ENCODE results near the gene ADAMTSL2. TPM values are rescaled to one million over a fixed set of nuclear protein-coding genes. Genes with fewer than 3 reads are reported as not detected.

The ADAMTSL2 gene
- total and polyA plus RNA-seq, 2 donors = 2.2 to 8.9 TPM

DNA sequence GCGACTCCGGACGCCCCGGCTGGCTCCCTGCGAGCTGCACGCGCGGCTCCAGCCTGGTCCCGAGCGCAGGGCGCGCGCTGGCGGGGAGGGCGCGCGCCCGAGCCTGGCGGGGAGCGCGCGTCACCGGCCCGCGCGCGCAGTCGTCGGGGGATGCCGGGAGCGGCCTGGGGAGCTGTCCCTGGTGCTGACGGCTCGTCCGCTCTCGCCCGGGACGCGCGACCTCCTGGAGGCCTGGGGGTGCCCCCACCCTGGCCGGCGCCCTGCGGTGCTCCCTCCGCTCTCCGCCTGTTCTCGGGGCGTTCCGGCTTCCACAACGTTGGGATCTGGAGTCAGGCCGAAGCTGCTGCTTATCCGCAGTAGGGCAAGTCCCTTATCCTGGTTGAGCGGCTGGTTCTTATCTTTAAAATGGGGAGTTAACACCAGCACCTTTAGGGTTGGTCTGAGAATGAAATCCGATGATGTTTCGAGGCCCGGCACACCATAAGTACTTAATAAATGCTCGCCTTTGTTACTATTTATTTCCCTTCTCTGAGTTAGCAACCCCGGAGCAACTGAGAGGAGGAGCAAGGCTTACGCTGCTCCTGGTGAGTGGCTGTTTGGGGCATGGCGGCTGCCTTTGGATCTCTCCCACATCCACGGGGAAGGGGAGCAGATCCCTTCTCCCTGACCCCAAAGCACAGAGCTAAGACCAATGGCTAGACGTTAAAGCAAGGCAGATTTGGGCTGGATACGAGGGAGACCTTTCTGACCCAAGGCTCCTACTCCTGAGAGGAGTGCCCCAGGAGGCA is 75.0 kb downstream of the ADAMTSL2 start, which contains the start of gene FAM163B:
TSS of gene FAM163B (minus strand) at position 79 of the 788 bp plus-strand sequence. CDS start 29,166 bp downstream, outside the sequence.
- peak within 1 kb of the TSS; percentile 26 for H3K4me3 ChIP-seq (ENCODE audit: low read depth, low read length)
- no peak for DNase-seq (ENCODE audit: extremely low spot score)
- no peaks in the 10 kb centered on the region for H3K36me3 ChIP-seq (ENCODE audit: insufficient read depth)
- no peaks in the 10 kb centered on the region for H3K4me1 ChIP-seq (ENCODE audit: insufficient read depth)
- no peak within 1 kb of the TSS for H3K27ac ChIP-seq (ENCODE audit: low read depth)
- 9% methylated on average over 61 of the region's 61 CpGs for WGBS

GRCh38 chr9:133610845-133611244 is 76.3 kb downstream of the ADAMTSL2 start:
- WGBS = 84% methylated on average over 5 of the region's 5 CpGs
- no peak overlapping the region for H3K27ac ChIP-seq (ENCODE audit: low read depth)
- no peaks in the 10 kb centered on the region for H3K4me1 ChIP-seq (ENCODE audit: insufficient read depth)
- no peak overlapping the region for H3K4me3 ChIP-seq (ENCODE audit: low read depth, low read length)
- no peaks in the 10 kb centered on the region for H3K36me3 ChIP-seq (ENCODE audit: insufficient read depth)
- DNase-seq (ENCODE audit: extremely low spot score) = no peak

- H3K4me1 ChIP-seq (ENCODE audit: insufficient read depth) = no peaks in the 10 kb centered on the region
- H3K27ac ChIP-seq (ENCODE audit: low read depth) = no peak overlapping the region
- H3K36me3 ChIP-seq (ENCODE audit: insufficient read depth) = no peaks in the 10 kb centered on the region
- no peak overlapping the region for H3K4me3 ChIP-seq (ENCODE audit: low read depth, low read length)
- 81% methylated on average over 9 of the region's 9 CpGs for WGBS
- DNase-seq (ENCODE audit: extremely low spot score) = no peak
Measured at GRCh38 chr9:133612051-133612450, 77.5 kb downstream of the ADAMTSL2 start.

- Histone ChIP-seq H3K36me3 (ENCODE audit: insufficient read depth) (no peaks in the 10 kb centered on the region), H3K4me3 (ENCODE audit: low read depth, low read length) (no peak overlapping the region), H3K27ac (ENCODE audit: low read depth) (no peak overlapping the region), H3K4me1 (ENCODE audit: insufficient read depth) (no peaks in the 10 kb centered on the region)
- no peak for DNase-seq (ENCODE audit: extremely low spot score)
- whole genome bisulfite sequencing = 81% methylated on average over 8 of the region's 8 CpGs
Measured at GRCh38 chr9:133612816-133613215, 78.3 kb downstream of the ADAMTSL2 start.

DNA sequence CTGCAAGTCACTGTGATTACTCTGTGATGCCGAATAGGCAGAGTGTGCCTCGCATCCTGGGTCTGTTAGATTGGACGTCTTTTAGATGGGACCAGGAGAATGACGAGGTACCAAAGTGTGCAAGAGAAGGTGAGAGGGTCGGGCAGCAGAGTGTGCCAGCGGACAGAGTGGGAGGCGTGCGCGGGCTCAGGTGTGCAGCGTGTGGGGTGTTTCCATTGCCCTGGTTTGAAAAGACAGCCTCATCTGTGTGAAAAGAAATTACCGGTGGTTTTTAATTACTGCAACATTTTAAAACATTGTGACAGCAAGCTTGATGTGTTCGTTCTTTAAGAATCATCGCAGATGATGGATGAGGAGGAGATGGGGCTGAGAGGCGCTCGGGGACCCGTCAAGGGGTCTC is 78.9 kb downstream of the ADAMTSL2 start:
- H3K27ac ChIP-seq (ENCODE audit: low read depth) = no peak overlapping the region
- DNase-seq (ENCODE audit: extremely low spot score) = no peak
- no peaks in the 10 kb centered on the region for H3K36me3 ChIP-seq (ENCODE audit: insufficient read depth)
- 85% methylated on average over 16 of the region's 16 CpGs for WGBS
- H3K4me1 ChIP-seq (ENCODE audit: insufficient read depth) = no peaks in the 10 kb centered on the region
- no peak overlapping the region for H3K4me3 ChIP-seq (ENCODE audit: low read depth, low read length)

GRCh38 chr9:133614056-133614455 is 79.6 kb downstream of the ADAMTSL2 start:
- Histone ChIP-seq H3K4me1 (ENCODE audit: insufficient read depth) (no peaks in the 10 kb centered on the region), H3K27ac (ENCODE audit: low read depth) (no peak overlapping the region), H3K36me3 (ENCODE audit: insufficient read depth) (no peaks in the 10 kb centered on the region), H3K4me3 (ENCODE audit: low read depth, low read length) (no peak overlapping the region)
- DNase-seq (ENCODE audit: extremely low spot score) = no peak
- WGBS = 70% methylated on average over 10 of the region's 10 CpGs

DNA sequence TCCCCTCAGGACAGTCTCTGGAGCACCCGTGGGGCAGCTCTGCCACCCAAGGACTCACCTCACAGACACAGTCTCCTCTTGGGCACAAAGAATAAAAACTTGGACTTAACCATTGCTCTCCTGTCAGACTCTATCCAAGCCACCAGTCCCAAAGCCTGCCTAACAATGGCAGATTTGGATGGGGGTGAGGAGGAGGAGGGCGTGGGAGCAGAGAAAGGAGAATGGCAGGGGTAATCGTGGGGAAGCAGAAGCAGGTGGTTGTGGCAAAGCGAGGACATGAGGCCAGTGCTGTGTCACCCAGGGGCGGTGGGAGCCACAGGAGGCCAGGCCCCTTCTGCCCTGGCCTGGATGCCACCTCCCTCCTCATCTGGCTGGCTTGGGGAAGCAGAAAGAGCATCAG is 80.2 kb downstream of the ADAMTSL2 start:
- H3K4me3 ChIP-seq (ENCODE audit: low read depth, low read length) = no peak overlapping the region
- H3K4me1 ChIP-seq (ENCODE audit: insufficient read depth) = no peaks in the 10 kb centered on the region
- no peaks in the 10 kb centered on the region for H3K36me3 ChIP-seq (ENCODE audit: insufficient read depth)
- 70% methylated on average over 5 of the region's 5 CpGs for WGBS
- DNase-seq (ENCODE audit: extremely low spot score) = no peak
- no peak overlapping the region for H3K27ac ChIP-seq (ENCODE audit: low read depth)

GRCh38 chr9:133615186-133615585 is 80.7 kb downstream of the ADAMTSL2 start:
- H3K4me3 ChIP-seq (ENCODE audit: low read depth, low read length) = no peak overlapping the region
- no peaks in the 10 kb centered on the region for H3K36me3 ChIP-seq (ENCODE audit: insufficient read depth)
- DNase-seq (ENCODE audit: extremely low spot score) = no peak
- 31% methylated on average over 16 of the region's 16 CpGs for WGBS
- H3K4me1 ChIP-seq (ENCODE audit: insufficient read depth) = no peaks in the 10 kb centered on the region
- no peak overlapping the region for H3K27ac ChIP-seq (ENCODE audit: low read depth)

DNA sequence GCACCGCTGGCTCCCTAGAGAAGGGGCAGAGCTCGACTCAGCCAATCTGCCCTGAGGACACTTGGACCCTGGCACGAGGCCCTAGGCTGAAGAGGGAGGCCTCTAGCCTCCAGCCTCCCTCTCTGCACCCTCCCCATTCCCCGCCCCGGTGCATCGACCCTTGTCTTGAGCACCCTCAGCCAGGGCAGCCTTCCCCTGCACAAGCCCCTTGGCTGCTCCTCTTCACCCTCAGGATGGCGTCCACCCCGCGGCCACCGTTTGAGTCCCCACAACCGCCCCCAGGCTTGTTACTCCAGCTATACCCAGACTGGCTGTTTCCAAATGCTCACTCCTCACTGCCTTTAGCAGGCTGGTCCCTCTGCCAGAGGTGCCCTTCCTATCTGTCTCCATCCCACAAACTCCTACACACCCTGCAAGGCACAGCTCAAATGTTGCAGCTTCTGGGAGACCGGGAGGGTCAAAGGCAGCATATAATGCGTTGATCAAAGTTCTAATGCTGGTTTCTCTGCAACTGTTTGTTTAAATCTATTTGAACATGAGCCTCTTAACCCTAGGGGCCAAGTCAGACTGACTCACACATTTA is 81.2 kb downstream of the ADAMTSL2 start:
- 79% methylated on average over 13 of the region's 13 CpGs for WGBS
- no peak overlapping the region for H3K4me3 ChIP-seq (ENCODE audit: low read depth, low read length)
- no peak overlapping the region for H3K27ac ChIP-seq (ENCODE audit: low read depth)
- DNase-seq (ENCODE audit: extremely low spot score) = no peak
- H3K4me1 ChIP-seq (ENCODE audit: insufficient read depth) = no peaks in the 10 kb centered on the region
- no peaks in the 10 kb centered on the region for H3K36me3 ChIP-seq (ENCODE audit: insufficient read depth)

GRCh38 chr9:133616643-133617405 is 82.3 kb downstream of the ADAMTSL2 start:
- Histone ChIP-seq H3K4me1 (ENCODE audit: insufficient read depth) (no peaks in the 10 kb centered on the region), H3K36me3 (ENCODE audit: insufficient read depth) (no peaks in the 10 kb centered on the region), H3K4me3 (ENCODE audit: low read depth, low read length) (no peak overlapping the region), H3K27ac (ENCODE audit: low read depth) (no peak overlapping the region)
- DNase-seq (ENCODE audit: extremely low spot score) = no peak
- WGBS = 80% methylated on average over 13 of the region's 13 CpGs

GRCh38 chr9:133618726-133619125 is 84.2 kb downstream of the ADAMTSL2 start:
- Histone ChIP-seq H3K4me1 (ENCODE audit: insufficient read depth) (no peaks in the 10 kb centered on the region), H3K27ac (ENCODE audit: low read depth) (no peak overlapping the region), H3K4me3 (ENCODE audit: low read depth, low read length) (no peak overlapping the region), H3K36me3 (ENCODE audit: insufficient read depth) (no peaks in the 10 kb centered on the region)
- 88% methylated on average over 10 of the region's 10 CpGs for WGBS
- no peak for DNase-seq (ENCODE audit: extremely low spot score)

DNA sequence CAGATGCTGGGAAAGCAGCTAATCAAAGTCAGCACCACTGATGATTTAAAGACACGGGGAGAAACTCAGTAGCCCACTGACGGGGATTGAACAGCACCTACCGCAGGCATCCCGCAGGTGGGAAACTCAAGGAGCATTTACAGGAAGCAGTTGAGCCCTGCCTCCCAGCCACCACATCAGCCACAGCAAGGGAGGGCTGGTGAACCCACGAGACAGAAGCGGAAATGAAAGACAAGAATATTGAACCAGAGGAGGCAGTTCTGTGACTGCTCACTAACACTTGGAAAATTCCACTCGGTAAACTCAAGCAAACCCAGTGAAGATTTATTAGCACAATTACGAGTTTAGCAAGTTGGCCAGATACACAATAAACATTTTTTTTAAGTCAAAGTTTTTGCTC is 85.3 kb downstream of the ADAMTSL2 start:
- no peak overlapping the region for H3K27ac ChIP-seq (ENCODE audit: low read depth)
- H3K4me3 ChIP-seq (ENCODE audit: low read depth, low read length) = no peak overlapping the region
- no peaks in the 10 kb centered on the region for H3K4me1 ChIP-seq (ENCODE audit: insufficient read depth)
- DNase-seq (ENCODE audit: extremely low spot score) = no peak
- no peaks in the 10 kb centered on the region for H3K36me3 ChIP-seq (ENCODE audit: insufficient read depth)
- WGBS = 12% methylated on average over 8 of the region's 8 CpGs

- no peaks in the 10 kb centered on the region for H3K4me1 ChIP-seq (ENCODE audit: insufficient read depth)
- no peak overlapping the region for H3K4me3 ChIP-seq (ENCODE audit: low read depth, low read length)
- DNase-seq (ENCODE audit: extremely low spot score) = no peak
- H3K36me3 ChIP-seq (ENCODE audit: insufficient read depth) = no peaks in the 10 kb centered on the region
- H3K27ac ChIP-seq (ENCODE audit: low read depth) = no peak overlapping the region
- WGBS = 67% methylated on average over 11 of the region's 11 CpGs
Measured at GRCh38 chr9:133621725-133622267, 87.3 kb downstream of the ADAMTSL2 start.

Data from urinary bladder (tissue), 4 donors.